NCI-H128 (cell line): Measurements from ENCODE around the gene SPRR3.

Experiments
- DNase-seq: peaks from one replicate; lab custom pipeline; 2025; ENCODE audit not compliant: unreplicated experiment; lab: John Stamatoyannopoulos, UW

The SPRR3 gene

GRCh38 chr1:153001382-153001781, at the start of gene SPRR3:
TSS of gene SPRR3 (plus strand) at chr1:153001749. CDS start at chr1:153003021, 1,272 bp downstream.
- no peak for DNase-seq

DNA sequence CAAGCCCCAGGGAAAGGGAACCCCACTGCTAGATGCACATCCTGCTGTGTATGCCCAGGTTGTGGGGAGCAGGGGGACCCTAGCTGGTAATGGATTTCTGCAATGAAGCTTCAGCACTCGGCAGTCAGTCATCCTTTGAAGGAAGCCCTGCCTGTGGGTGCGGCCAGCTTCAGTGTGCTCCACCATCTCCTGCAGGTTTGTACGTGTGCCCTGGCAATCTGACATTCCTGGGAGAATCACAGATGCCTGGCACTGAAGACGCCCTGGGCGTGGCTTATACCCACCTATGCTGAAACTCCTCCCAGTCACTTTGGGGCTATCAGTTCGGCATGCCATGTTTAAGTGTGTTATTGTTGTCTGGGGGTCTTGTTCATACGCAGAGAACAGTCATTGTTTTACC, 47.8 kb upstream of the SPRR3 start:
- no peak for DNase-seq

- no peak for DNase-seq
Observed at GRCh38 chr1:152954436-152954835, 47.1 kb upstream of the SPRR3 start.

- DNase-seq, result no peak
Observed at GRCh38 chr1:152957561-152957960, 44.0 kb upstream of the SPRR3 start.

DNA sequence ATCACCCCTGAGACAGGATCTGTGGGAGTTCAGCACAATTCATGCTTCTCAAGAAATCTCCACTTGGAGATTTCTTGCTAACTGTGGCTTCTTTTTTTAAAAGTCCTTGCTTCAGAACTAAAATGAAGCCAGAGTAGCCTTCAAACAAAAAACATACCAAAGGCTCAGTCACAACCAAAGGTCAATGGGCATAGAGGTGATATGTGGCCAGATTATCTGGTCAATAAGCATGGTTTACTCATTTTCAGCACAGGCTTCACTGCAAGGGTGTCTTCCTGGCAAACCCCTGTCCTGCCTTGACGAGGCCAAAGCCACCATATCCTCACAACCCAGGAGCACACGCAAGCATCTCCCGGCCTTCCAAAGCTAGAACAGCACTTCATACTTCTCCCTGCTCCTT, 42.3 kb upstream of the SPRR3 start:
- DNase-seq, result no peak

- DNase-seq, result no peak
Observed at GRCh38 chr1:152959801-152960451, 41.6 kb upstream of the SPRR3 start.

DNA sequence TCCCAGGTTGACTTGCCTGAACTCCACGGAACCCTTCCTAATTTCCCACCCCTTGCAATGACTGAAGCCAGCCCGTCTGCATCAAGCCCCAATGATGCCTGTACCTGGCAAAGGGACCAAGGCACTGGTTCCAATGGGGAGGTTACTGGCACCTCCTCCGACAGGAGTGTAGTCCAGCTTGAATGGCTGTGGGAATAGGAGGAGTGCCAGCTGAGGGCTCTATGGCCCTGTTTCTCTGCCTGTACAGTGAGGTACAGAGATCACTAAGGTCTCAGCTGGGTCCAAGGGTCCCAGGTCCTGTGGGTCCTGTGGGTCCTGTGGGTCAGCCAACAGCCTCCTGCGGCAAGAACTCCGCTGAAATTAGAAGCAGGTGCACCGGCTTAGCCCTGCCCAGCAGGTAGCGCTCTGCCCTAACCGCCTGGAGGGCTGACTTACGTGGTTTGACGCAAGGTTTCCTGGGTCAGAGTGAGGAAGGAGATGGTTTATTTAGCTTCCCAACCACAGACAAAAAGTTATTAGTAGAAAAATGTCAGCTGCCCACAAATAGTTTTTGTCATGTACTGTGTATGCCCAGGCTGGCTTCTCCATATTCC, 41.0 kb upstream of the SPRR3 start:
- DNase-seq, result no peak

- DNase-seq, result no peak
Observed at GRCh38 chr1:152961226-152961891, 40.2 kb upstream of the SPRR3 start.

GRCh38 chr1:152962876-152963415, 38.6 kb upstream of the SPRR3 start:
- DNase-seq, result no peak

DNA sequence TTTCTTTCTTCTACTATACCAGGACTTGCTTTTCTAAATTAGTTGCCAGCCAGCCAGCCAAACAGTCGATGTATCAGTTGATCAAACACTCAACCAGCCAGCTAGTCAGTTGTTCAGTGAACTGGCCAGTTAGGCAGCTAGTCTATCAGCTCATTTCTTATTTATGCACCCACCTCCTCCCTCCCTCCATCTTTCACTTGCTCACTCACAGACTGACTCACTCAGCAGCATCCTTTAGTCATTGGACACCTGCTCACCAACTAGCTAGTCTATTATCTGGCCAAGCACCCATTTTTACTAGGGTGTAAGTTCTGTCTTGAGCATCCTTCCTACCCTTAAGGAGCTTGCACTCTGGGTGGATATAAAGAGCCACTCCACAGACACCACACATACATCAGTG, 37.0 kb upstream of the SPRR3 start:
- DNase-seq, result no peak

DNA sequence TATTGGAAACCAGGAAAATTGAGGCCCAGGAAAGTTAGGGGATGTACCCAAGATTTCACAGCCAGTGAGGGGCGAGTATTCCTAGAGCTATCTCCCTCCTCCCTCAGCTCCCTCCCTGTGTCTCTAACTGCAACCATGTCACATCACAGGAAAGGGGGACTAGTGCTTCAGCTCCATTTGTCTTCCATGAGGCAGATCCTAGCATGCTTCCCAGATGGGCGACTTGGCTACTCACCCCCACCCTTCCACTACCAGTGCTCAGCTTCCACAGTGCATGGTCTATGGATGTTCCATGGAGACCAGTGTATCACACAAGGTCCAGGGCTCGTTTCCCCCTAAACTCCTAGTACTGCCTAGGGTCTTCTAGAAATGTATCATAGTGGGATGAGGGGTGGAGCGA, 35.7 kb upstream of the SPRR3 start:
- no peak for DNase-seq

DNA sequence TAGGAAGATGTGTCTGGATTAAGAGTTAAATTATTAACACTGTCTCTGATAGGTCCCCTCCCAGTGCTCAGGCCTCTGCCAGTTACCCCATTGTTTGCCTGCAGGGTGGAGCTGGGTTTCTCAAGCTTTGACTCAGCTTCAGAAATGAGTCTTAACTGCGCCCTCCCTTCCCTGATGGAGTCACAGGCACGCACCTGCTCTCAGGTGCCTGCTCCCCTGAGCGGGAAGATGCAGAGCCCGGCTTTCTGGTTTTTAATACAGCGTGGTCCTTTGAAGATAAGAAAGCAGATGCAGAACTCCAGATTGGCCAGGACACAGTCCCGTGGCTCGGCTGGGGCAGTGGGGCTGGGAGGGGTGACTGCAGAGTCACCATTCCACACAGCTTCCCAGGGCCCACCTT, 34.3 kb upstream of the SPRR3 start:
- no peak for DNase-seq

DNA sequence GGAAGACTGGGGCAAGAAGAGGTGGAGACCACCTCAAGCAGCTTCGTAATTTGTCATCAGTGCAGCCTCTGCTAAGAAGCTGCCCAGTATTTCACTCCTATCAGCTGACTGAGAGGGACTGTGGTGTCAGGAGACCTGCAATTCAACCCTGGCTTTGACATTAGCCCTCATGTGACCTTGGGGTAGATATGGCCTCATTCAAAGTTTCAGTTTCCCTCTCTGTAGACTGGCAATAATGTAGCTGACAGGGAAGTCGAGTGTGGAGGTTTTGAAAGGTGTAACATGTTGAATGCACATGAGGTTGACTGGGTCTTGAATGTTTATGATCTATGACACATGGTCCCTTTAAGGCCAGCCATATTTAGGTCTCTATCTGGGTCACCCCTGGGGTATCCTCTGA, 33.3 kb upstream of the SPRR3 start:
- DNase-seq, result no peak

DNA sequence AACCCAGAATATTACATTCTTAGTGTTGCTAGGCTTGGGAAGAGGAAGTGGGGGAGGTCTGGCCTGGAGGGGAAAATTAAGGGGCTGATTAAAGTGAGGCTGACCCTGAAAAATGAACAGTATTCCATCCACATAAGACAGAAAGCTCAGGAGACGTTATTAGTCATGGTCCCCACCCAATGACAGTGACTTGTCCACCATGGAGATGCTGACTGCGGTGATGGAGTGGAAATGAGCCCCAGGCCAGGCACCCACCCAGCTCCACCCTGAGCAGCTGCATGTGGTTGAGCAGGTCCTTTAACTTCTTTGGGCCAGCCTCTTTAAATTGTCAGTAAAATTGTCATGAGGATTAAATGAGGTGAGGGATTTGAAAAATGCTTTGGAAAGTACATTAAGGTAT, 32.5 kb upstream of the SPRR3 start:
- DNase-seq, result no peak

- no peak for DNase-seq
Observed at GRCh38 chr1:152970495-152970894, 31.1 kb upstream of the SPRR3 start, which contains the start of gene SPRR4. TSS of gene SPRR4 (plus strand) at chr1:152970648. CDS start at chr1:152971891, 1,243 bp downstream.

DNA sequence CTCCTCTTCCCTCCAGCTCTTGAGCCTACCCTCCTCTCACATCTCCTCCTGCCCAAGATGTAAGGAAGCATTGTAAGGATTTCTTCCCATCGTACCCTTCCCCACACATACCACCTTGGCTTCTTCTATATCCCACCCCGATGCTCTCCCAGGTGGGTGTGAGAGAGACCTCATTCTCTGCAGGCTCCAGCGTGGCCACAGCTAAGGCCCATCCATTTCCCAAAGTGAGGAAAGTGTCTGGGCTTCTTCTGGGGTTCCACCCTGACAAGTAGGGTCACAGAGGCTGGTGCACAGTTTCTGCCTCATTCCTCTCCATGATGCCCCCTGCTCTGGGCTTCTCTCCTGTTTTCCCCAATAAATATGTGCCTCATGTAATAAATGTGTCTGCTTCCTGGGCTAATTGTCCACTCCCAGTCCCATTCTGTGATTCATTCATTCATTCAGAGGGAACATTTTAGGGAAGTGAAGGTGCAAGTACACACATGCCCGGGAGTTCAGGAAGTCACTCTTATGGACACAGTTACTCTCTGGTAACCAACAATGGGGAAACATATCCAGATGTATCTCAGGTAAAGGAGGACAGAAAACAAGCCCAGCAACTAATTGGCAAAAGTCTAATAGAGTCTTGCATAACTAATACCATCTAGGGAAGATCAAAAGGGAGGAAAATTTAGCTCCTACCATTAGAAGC, 29.2 kb upstream of the SPRR3 start:
- DNase-seq, result no peak

DNA sequence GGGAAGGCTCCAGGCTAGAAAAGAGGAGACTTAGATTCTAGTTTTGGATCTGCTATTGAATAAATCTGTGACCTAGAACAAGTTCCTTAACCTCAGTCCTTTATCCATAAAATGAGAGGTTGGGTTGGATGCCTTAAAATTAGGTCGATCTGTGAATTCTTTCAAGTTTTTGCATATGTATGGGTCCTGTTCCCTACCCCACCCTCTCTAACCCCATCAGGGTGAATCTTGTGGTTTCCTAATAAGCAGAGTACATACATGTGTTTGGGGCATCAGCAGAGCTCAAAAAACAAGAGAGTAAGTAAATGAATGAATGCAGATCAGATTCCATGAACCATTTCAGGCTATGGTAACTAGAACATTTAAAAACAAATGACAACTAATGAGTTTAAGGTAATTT, 24.9 kb upstream of the SPRR3 start:
- DNase-seq, result no peak

- no peak for DNase-seq
Observed at GRCh38 chr1:152977614-152978013, 23.9 kb upstream of the SPRR3 start.

DNA sequence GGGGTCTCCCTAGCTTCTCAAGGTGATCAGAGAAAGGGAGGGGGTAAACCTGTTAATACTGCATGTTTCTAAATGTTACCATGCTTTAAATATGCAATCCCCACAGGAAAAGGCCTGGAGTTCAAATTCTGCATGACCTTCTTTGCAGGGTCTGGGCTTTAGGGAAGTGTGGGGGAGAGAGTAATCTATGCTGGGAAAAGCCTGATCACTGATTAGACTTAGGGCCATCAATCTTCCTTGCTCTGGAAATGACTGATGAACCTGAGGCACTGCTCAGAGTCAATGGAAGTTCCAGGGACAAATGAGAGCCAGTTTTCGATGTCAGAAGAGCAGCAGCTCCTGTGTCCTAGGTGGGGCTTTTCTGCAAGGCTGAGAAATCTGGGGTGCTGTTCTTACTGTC, 20.9 kb upstream of the SPRR3 start:
- DNase-seq, result no peak

GRCh38 chr1:152981146-152981871, 20.2 kb upstream of the SPRR3 start:
- DNase-seq, result no peak

DNA sequence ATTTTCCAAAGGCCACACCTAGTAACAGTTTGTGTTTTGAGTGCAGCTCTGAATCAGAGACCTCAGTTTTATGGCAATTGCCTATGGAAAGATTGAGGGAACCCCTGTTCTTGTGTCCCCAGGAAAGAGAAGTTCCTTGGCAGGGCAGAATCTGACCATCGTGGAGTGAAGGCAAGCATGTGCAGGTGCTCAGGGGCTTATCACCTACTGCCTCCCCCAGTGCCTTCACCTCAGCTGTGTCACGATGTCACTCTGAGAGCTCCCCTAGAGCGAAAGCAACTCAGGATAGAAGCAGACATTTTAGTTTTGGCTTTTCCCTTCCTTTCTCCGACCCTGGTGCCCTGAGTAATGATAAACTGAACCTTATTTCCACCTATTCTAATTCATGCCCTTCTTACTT, 19.5 kb upstream of the SPRR3 start:
- DNase-seq, result no peak
